Neural crest cell (in vitro differentiated cells): ENCODE measurements around the gene NFASC. TPM values are rescaled to one million over a fixed set of nuclear protein-coding genes. Genes with fewer than 3 reads are reported as not detected.

Source experiments
- DNase-seq: peaks from one replicate; pipeline ENCODE4 v3.0.0; 2021; ENCODE audit warnings: low read depth, mixed read lengths, low spot score
- H3K27ac Mint-ChIP-seq: one replicate; pipeline ENCODE4 v1.8.0; 2021; ENCODE audit warnings: mild to moderate bottlenecking, mixed read lengths; ENCODE audit not compliant: unreplicated experiment
- H3K27me3 Mint-ChIP-seq: 2 replicates; pipeline ENCODE4 v1.8.0; 2021; ENCODE audit warnings: low read depth, mild to moderate bottlenecking, mixed read lengths
- H3K36me3 Mint-ChIP-seq: 2 replicates; pipeline ENCODE4 v1.8.0; 2021; ENCODE audit warnings: low read depth, mild to moderate bottlenecking, mixed read lengths
- H3K4me1 Mint-ChIP-seq: 2 replicates; pipeline ENCODE4 v1.8.0; 2021; ENCODE audit warnings: mixed read lengths
- H3K4me3 Mint-ChIP-seq: one replicate; pipeline ENCODE4 v1.8.0; 2021; ENCODE audit warnings: mild to moderate bottlenecking, mixed read lengths
- H3K9me3 Mint-ChIP-seq: 2 replicates; pipeline ENCODE4 v1.8.0; 2021; ENCODE audit warnings: mixed read lengths
- CTCF ChIP-seq: fragments of 200-600 bp; sonication (generic); conservative IDR thresholded peaks from 2 replicates; pipeline ENCODE4 v1.5.0; 2021; ENCODE audit warnings: antibody characterized with exemption, mild to moderate bottlenecking
- total RNA-seq: library from RNA; stranded (reverse); gene quantifications from 2 replicates; pipeline ENCODE4 v1.2.1, GENCODE V29; 2021

The NFASC gene
- total RNA-seq, 1 donor from 2014 or later: 12.9 TPM

- H3K4me1 Mint-ChIP-seq: peaks cover 26% of the 10 kb centered on the region
- H3K4me3 Mint-ChIP-seq: no peak overlapping the region
- H3K27me3 Mint-ChIP-seq: peaks cover 10% of the 10 kb centered on the region
- no peaks in the 10 kb centered on the region for H3K9me3 Mint-ChIP-seq
- H3K27ac Mint-ChIP-seq: no peak overlapping the region
- no peaks in the 10 kb centered on the region for H3K36me3 Mint-ChIP-seq
- DNase-seq: no peak
- TF ChIP-seq CTCF: no peak
Measured at GRCh38 chr1:205032508-205032907, 161.8 kb downstream of the NFASC start.

- H3K27me3 Mint-ChIP-seq: peaks cover 33% of the 10 kb centered on the region
- no peak for DNase-seq
- no peaks in the 10 kb centered on the region for H3K4me1 Mint-ChIP-seq
- H3K4me3 Mint-ChIP-seq: no peak overlapping the region
- no peak for TF ChIP-seq CTCF
- H3K9me3 Mint-ChIP-seq: no peaks in the 10 kb centered on the region
- H3K36me3 Mint-ChIP-seq: no peaks in the 10 kb centered on the region
- no peak overlapping the region for H3K27ac Mint-ChIP-seq
Measured at GRCh38 chr1:205037539-205037938, 166.9 kb downstream of the NFASC start.

GRCh38 chr1:205038132-205038786 lies 167.6 kb downstream of the NFASC start:
- Mint-ChIP-seq H3K9me3 (no peaks in the 10 kb centered on the region), H3K36me3 (no peaks in the 10 kb centered on the region), H3K27me3 (peaks cover 37% of the 10 kb centered on the region), H3K4me3 (no peak overlapping the region), H3K27ac (peak overlapping the region; percentile 28), H3K4me1 (no peaks in the 10 kb centered on the region)
- TF ChIP-seq CTCF: no peak
- DNase-seq: no peak

GRCh38 chr1:205041001-205041715 lies 170.5 kb downstream of the NFASC start:
- Mint-ChIP-seq H3K27ac (peak overlapping the region; percentile 72), H3K9me3 (no peaks in the 10 kb centered on the region), H3K27me3 (peaks cover 64% of the 10 kb centered on the region), H3K36me3 (no peaks in the 10 kb centered on the region), H3K4me1 (peaks cover 12% of the 10 kb centered on the region), H3K4me3 (no peak overlapping the region)
- TF ChIP-seq CTCF: no peak
- DNase-seq: no peak

GRCh38 chr1:205041998-205042910 lies 171.6 kb downstream of the NFASC start:
- Mint-ChIP-seq H3K27ac (peak overlapping the region; percentile 35), H3K4me3 (no peak overlapping the region), H3K36me3 (no peaks in the 10 kb centered on the region), H3K27me3 (peaks cover 75% of the 10 kb centered on the region), H3K4me1 (peaks cover 23% of the 10 kb centered on the region), H3K9me3 (no peaks in the 10 kb centered on the region)
- no peak for DNase-seq
- TF ChIP-seq CTCF: no peak
